GM23338 (cell line): ENCODE results near the gene ATG4B. TPM values are rescaled to one million over a fixed set of nuclear protein-coding genes. Genes with fewer than 3 reads are reported as not detected.
A peak's percentile ranks its signal among the peaks of the same experiment; 100 is the strongest.

Experiments
- ATAC-seq: fragments of 200-7000 bp; cut with Tn5 transposase; 3 replicates; pipeline ENCODE4 v1.9.1; 2020
- DNase-seq: peaks from one replicate; pipeline ENCODE4 v3.0.0-alpha.2; 2015; ENCODE audit warnings: low spot score
- H2AFZ ChIP-seq: fragments of 200-600 bp; sonication (generic); 2 replicates; pipeline ENCODE4 v1.8.0; 2016; ENCODE audit warnings: antibody characterized with exemption, mild to moderate bottlenecking, moderate library complexity
- H3F3A ChIP-seq: fragments of 200-600 bp; sonication (generic); replicated peaks from 2 replicates; pipeline ENCODE4 v1.8.0; 2017; ENCODE audit warnings: antibody characterized with exemption, mixed run types, low read depth
- H3K27ac ChIP-seq: fragments of 200-600 bp; sonication (generic); 2 replicates; pipeline ENCODE4 v1.6.1; 2016; ENCODE audit warnings: low read depth
- H3K27me3 ChIP-seq: fragments of 200-600 bp; sonication (generic); 2 replicates; pipeline ENCODE4 v1.8.0; 2016; ENCODE audit warnings: mild to moderate bottlenecking, mixed run types, moderate library complexity; ENCODE audit not compliant: insufficient read depth
- H3K36me3 ChIP-seq: fragments of 200-600 bp; sonication (generic); 2 replicates; pipeline ENCODE4 v1.8.0; 2016; ENCODE audit warnings: mild to moderate bottlenecking; ENCODE audit not compliant: insufficient read depth
- H3K4me1 ChIP-seq: fragments of 200-600 bp; sonication (generic); 2 replicates; pipeline ENCODE4 v1.8.0; 2016; ENCODE audit warnings: mild to moderate bottlenecking, moderate library complexity; ENCODE audit not compliant: insufficient read depth
- H3K4me2 ChIP-seq: fragments of 200-600 bp; sonication (generic); 2 replicates; pipeline ENCODE4 v1.7.1; 2017; ENCODE audit warnings: mixed run types
- H3K4me3 ChIP-seq: fragments of 200-600 bp; sonication (generic); 2 replicates; pipeline ENCODE4 v1.6.1; 2016; ENCODE audit warnings: mixed run types
- H3K79me2 ChIP-seq: fragments of 200-600 bp; sonication (generic); replicated peaks from 2 replicates; pipeline ENCODE4 v1.8.0; 2017; ENCODE audit warnings: mild to moderate bottlenecking; ENCODE audit not compliant: insufficient read depth
- H3K9me2 ChIP-seq: fragments of 200-600 bp; sonication (generic); 2 replicates; pipeline ENCODE4 v1.8.0; 2017; ENCODE audit not compliant: insufficient read depth
- H4K20me1 ChIP-seq: fragments of 200-600 bp; sonication (generic); replicated peaks from 2 replicates; pipeline ENCODE4 v1.8.0; 2017; ENCODE audit warnings: mild to moderate bottlenecking; ENCODE audit not compliant: insufficient read depth
- H3K27ac Mint-ChIP-seq: 2 replicates; pipeline ENCODE4 v1.8.0; 2020; ENCODE audit warnings: inconsistent platforms, mild to moderate bottlenecking, moderate library complexity, mixed read lengths
- H3K27me3 Mint-ChIP-seq: 3 replicates; pipeline ENCODE4 v1.8.0; 2022; ENCODE audit warnings: low read depth, mild to moderate bottlenecking, moderate library complexity, mixed read lengths, inconsistent platforms; ENCODE audit not compliant: insufficient read depth, poor library complexity
- H3K36me3 Mint-ChIP-seq: 3 replicates; pipeline ENCODE4 v1.8.0; 2021; ENCODE audit warnings: low read depth, mild to moderate bottlenecking, inconsistent platforms, moderate library complexity, mixed read lengths
- H3K4me1 Mint-ChIP-seq: 3 replicates; pipeline ENCODE4 v1.8.0; 2020; ENCODE audit warnings: mild to moderate bottlenecking, inconsistent platforms, mixed read lengths
- H3K4me3 Mint-ChIP-seq: 3 replicates; pipeline ENCODE4 v1.8.0; 2021; ENCODE audit warnings: moderate library complexity, mild to moderate bottlenecking, inconsistent platforms, mixed read lengths
- H3K9me3 Mint-ChIP-seq: 3 replicates; pipeline ENCODE4 v1.8.0; 2020; ENCODE audit warnings: moderate library complexity, mild to moderate bottlenecking, inconsistent platforms, mixed read lengths
- CREB1 ChIP-seq: fragments of 250-450 bp; sonication (Bioruptor Pico); IDR thresholded peaks from 2 replicates; pipeline ENCODE4 v1.5.0; 2020; ENCODE audit warnings: low read depth, mild to moderate bottlenecking, moderate library complexity
- CTCF ChIP-seq, 2 experiments: fragments of 200-600 bp in 1 of 2; sonication (generic) in 1 of 2; conservative IDR thresholded peaks; 2 replicates each; pipeline versions ENCODE4 v1.5.1 to v1.6.1; 2016 to 2017; ENCODE audit warnings: antibody characterized with exemption in 2 of 2, low read depth in 2 of 2, mild to moderate bottlenecking in 2 of 2, moderate library complexity in 1 of 2
- ETS1 ChIP-seq: IDR thresholded peaks from 2 replicates; pipeline ENCODE4 v1.6.1; 2016; ENCODE audit warnings: antibody characterized with exemption
- EZH2 ChIP-seq: fragments of 200-600 bp; sonication (generic); IDR thresholded peaks from one replicate; pipeline ENCODE4 v1.8.0; 2017; ENCODE audit warnings: antibody characterized with exemption, mild to moderate bottlenecking, low read depth; ENCODE audit not compliant: unreplicated experiment
- EZH2phosphoT487 ChIP-seq: fragments of 200-600 bp; sonication (generic); IDR thresholded peaks from one replicate; pipeline ENCODE4 v1.8.1; 2018; ENCODE audit warnings: antibody characterized with exemption; ENCODE audit not compliant: unreplicated experiment
- JUNB ChIP-seq: IDR thresholded peaks from one replicate; pipeline ENCODE4 v1.6.1; 2016; ENCODE audit warnings: antibody characterized with exemption; ENCODE audit not compliant: unreplicated experiment
- NANOG ChIP-seq: IDR thresholded peaks from 2 replicates; pipeline ENCODE4 v1.6.1; 2016; ENCODE audit warnings: antibody characterized with exemption, borderline replicate concordance
- POLR2AphosphoS5 ChIP-seq: IDR thresholded peaks from 2 replicates; pipeline ENCODE4 v1.6.1; 2016; ENCODE audit warnings: antibody characterized with exemption, low read depth
- REST ChIP-seq: IDR thresholded peaks from one replicate; pipeline ENCODE4 v1.6.1; 2018; ENCODE audit warnings: antibody characterized with exemption; ENCODE audit not compliant: unreplicated experiment
- STAT1 ChIP-seq: IDR thresholded peaks from one replicate; pipeline ENCODE4 v1.6.1; 2016; ENCODE audit warnings: antibody characterized with exemption; ENCODE audit not compliant: unreplicated experiment
- ZNF114 ChIP-seq: fragments of 250-450 bp; sonication (Bioruptor Pico); IDR thresholded peaks from 2 replicates; pipeline ENCODE4 v1.5.0; 2020; ENCODE audit warnings: mild to moderate bottlenecking, moderate library complexity
- ZNF331 ChIP-seq: fragments of 250-450 bp; sonication (Bioruptor Pico); IDR thresholded peaks from 2 replicates; pipeline ENCODE4 v1.5.0; 2020; ENCODE audit warnings: low read depth, mild to moderate bottlenecking, moderate library complexity
- ZNF462 ChIP-seq: fragments of 250-450 bp; sonication (Bioruptor Pico); IDR thresholded peaks from 2 replicates; pipeline ENCODE4 v1.5.0; 2020; ENCODE audit warnings: mild to moderate bottlenecking, moderate library complexity
- polyA plus RNA-seq: library from polyadenylated mRNA; unstranded; fragments of >200 nt; fragmentation: Nextera tagmentation; extraction: Ambion mirVana; gene quantifications from 2 replicates; pipeline ENCODE4 v1.2.1, GENCODE V29; 2016
- total RNA-seq: library from RNA; depleted of rRNA; stranded (reverse); fragments of >200 nt; shearing (Covaris generic); gene quantifications from 2 replicates; pipeline ENCODE4 v1.2.3, GENCODE V29; 2014

ATG4B gene
- total and polyA plus RNA-seq, 2 experiments from 2014 or later: 102 to 104 TPM

- Mint-ChIP-seq H3K4me3 (no peak overlapping the region), H3K4me1 (0 out of 3 replicates have a peak, but pooled peaks cover 5% of the 10 kb centered on the region), H3K9me3 (no peaks in the 10 kb centered on the region), H3K36me3 (peaks cover 29% of the 10 kb centered on the region), H3K27ac (no peak overlapping the region), H3K27me3 (peaks cover 8% of the 10 kb centered on the region)
- Histone ChIP-seq H3K4me3 (no peak overlapping the region), H3K79me2 (peaks cover 89% of the 10 kb centered on the region), H4K20me1 (peaks cover 25% of the 10 kb centered on the region), H3K36me3 (peaks cover 9% of the 10 kb centered on the region; the same call in 1 of the 2 replicates), H3F3A (peaks cover 5% of the 10 kb centered on the region; the same call in 1 of the 2 replicates), H3K9me2 (no peaks in the 10 kb centered on the region), H2AFZ (no peak overlapping the region), H3K4me1 (no peaks in the 10 kb centered on the region), H3K4me2 (no peak overlapping the region), H3K27me3 (no peaks in the 10 kb centered on the region), H3K27ac (peak overlapping the region; percentile 32; the same call in 1 of the 2 replicates)
- ATAC-seq: no peak
- TF ChIP-seq CTCF (conservative IDR thresholded peaks at IDR 0.05; ENCODE audit: low read depth in 2 of 2): no peak
- TF ChIP-seq REST: no peak
- TF ChIP-seq EZH2phosphoT487: no peak
- no peak for TF ChIP-seq ZNF331 (CRISPR knock-in tag)
- TF ChIP-seq ZNF462 (CRISPR knock-in tag): no peak
- TF ChIP-seq CREB1 (CRISPR knock-in tag): no peak
- TF ChIP-seq POLR2AphosphoS5: no peak
- no peak for TF ChIP-seq ZNF114 (CRISPR knock-in tag)
- TF ChIP-seq ETS1: no peak
- TF ChIP-seq EZH2: no peak
- no peak for TF ChIP-seq NANOG
- no peak for TF ChIP-seq JUNB
- no peak for TF ChIP-seq STAT1
- DNase-seq: no peak
These were observed 7.6 kb upstream of the ATG4B start for GRCh38 chr2:241629762-241630435.
